Naive thymus-derived CD4-positive, alpha-beta T cell (primary cell): ENCODE data around the gene ST6GALNAC3. TPM values are rescaled to one million over a fixed set of nuclear protein-coding genes. Genes with fewer than 3 reads are reported as not detected.

ENCODE experiments used
- ATAC-seq: fragments of 150-1000 bp; cut with Tn5 transposase; 2 replicates; pipeline ENCODE4 v1.10.0; 2021; ENCODE audit warnings: mild to moderate bottlenecking, moderate library complexity
- CTCF ChIA-PET: fragments of 350-600 bp; sonication (Branson Sonifier 250); formaldehyde crosslinking; loops from one replicate; lab custom pipeline; 2021; ENCODE audit warnings: antibody characterized with exemption; lab: Charles Lee
- POLR2A ChIA-PET: fragments of 350-600 bp; sonication (Branson Sonifier 250); formaldehyde crosslinking; loops from one replicate; lab custom pipeline; 2021; ENCODE audit warnings: antibody characterized with exemption, inconsistent platforms; lab: Charles Lee
- DNase-seq, 9 donors: peaks; one replicate each; pipeline versions ENCODE4 v3.0.0 to v3.0.0-alpha.2; 2020 to 2022; ENCODE audit warnings: mixed read lengths in 1 of 9
- H3K27ac ChIP-seq: one replicate; pipeline ENCODE4 v1.7.0; 2013; ENCODE audit warnings: mild to moderate bottlenecking, low read depth, low read length, moderate library complexity
- H3K27me3 ChIP-seq, 2 donors: one replicate each; pipeline ENCODE4 v1.7.0; 2013; ENCODE audit warnings: low read length in 2 of 2, mild to moderate bottlenecking in 2 of 2, moderate library complexity in 2 of 2; ENCODE audit not compliant: control insufficient read depth in 2 of 2, insufficient read depth in 2 of 2
- H3K36me3 ChIP-seq, 3 experiments: 1 replicate in 2 of 3; 2 replicates in 1 of 3; pipeline ENCODE4 v1.7.0; 2013; ENCODE audit warnings: low read length in 3 of 3, mild to moderate bottlenecking in 3 of 3, moderate library complexity in 1 of 3; ENCODE audit not compliant: insufficient read depth in 3 of 3, control insufficient read depth in 2 of 3
- H3K4me1 ChIP-seq, 2 donors: one replicate each; pipeline ENCODE4 v1.7.0; 2013; ENCODE audit warnings: low read length in 2 of 2, mild to moderate bottlenecking in 2 of 2, moderate library complexity in 1 of 2; ENCODE audit not compliant: control insufficient read depth in 2 of 2, insufficient read depth in 2 of 2
- H3K4me3 ChIP-seq: 2 replicates; pipeline ENCODE4 v1.7.0; 2013; ENCODE audit warnings: mild to moderate bottlenecking, low read length
- H3K9me3 ChIP-seq, 3 experiments: 1 replicate in 2 of 3; 2 replicates in 1 of 3; pipeline ENCODE4 v1.7.0; 2013; ENCODE audit warnings: low read length in 3 of 3; ENCODE audit not compliant: control insufficient read depth in 2 of 3
- H3K27ac Mint-ChIP-seq, 9 donors: one replicate each; pipeline ENCODE4 v1.8.0; 2020 to 2022; ENCODE audit warnings: mixed read lengths in 9 of 9, mild to moderate bottlenecking in 8 of 9, moderate library complexity in 5 of 9, inconsistent platforms in 2 of 9
- H3K27me3 Mint-ChIP-seq, 5 donors: one replicate each; pipeline ENCODE4 v1.8.0; 2021 to 2022; ENCODE audit warnings: mixed read lengths in 5 of 5, mild to moderate bottlenecking in 1 of 5
- H3K36me3 Mint-ChIP-seq, 5 donors: one replicate each; pipeline ENCODE4 v1.8.0; 2020 to 2022; ENCODE audit warnings: mixed read lengths in 5 of 5, mild to moderate bottlenecking in 3 of 5, inconsistent platforms in 1 of 5
- H3K4me1 Mint-ChIP-seq, 7 donors: one replicate each; pipeline ENCODE4 v1.8.0; 2020 to 2022; ENCODE audit warnings: mixed read lengths in 7 of 7, mild to moderate bottlenecking in 3 of 7, inconsistent platforms in 1 of 7
- H3K4me3 Mint-ChIP-seq, 10 donors: one replicate each; pipeline ENCODE4 v1.8.0; 2020 to 2022; ENCODE audit warnings: mild to moderate bottlenecking in 10 of 10, mixed read lengths in 10 of 10, moderate library complexity in 6 of 10, inconsistent platforms in 2 of 10
- H3K9me3 Mint-ChIP-seq, 11 donors: one replicate each; pipeline ENCODE4 v1.8.0; 2020 to 2022; ENCODE audit warnings: mixed read lengths in 11 of 11, mild to moderate bottlenecking in 4 of 11, inconsistent platforms in 1 of 11, moderate library complexity in 1 of 11
- intact Hi-C, 2 donors: fragments of 100-400 bp; cut with micrococcal nuclease; formaldehyde crosslinking; loops; one replicate each; pipeline ENCODE4 v1.15.1; 2023
- polyA plus RNA-seq, 2 donors: library from polyadenylated mRNA; unstranded; fragments of 300-500 nt; fragmentation: Illumina TruSeq; gene quantifications; one replicate each; pipeline ENCODE4 v1.2.3, GENCODE V29; 2021
- total RNA-seq, 6 experiments: library from RNA in 5 of 6; stranded (reverse) in 5 of 6; gene quantifications; 1 replicate in 5 of 6; 2 replicates in 1 of 6; pipeline ENCODE4 v1.2.3 and lab custom pipeline; 2021 to 2026

Gene ST6GALNAC3
- total and polyA plus RNA-seq, 7 experiments from 2014 or later = 0.17 to 4.8 (median 2.1) TPM; not detected in 1

DNA sequence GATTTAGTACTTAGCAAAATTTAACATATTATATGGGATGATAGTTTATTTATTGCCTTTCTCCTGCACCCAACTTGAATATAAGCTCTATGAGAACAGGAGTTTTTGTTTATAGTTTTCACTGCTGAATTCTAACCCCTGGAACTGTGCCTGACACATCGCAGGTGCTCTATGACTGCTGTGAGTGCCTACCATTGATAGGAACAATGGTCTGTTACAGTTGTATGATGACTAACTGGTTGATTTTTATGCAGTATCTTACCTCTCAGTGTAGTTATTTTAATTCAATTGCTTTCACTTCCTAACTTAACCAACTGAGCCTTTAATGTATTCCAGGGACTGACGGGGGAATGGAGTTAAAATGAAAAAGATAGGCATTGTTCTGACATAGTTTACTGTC lies 336.0 kb downstream of the ST6GALNAC3 start:
- no peaks in the 10 kb centered on the region for H3K4me1 Mint-ChIP-seq
- Histone ChIP-seq H3K4me3 (no peak overlapping the region), H3K27me3 (no peaks in the 10 kb centered on the region), H3K27ac (no peak overlapping the region), H3K4me1 (no peaks in the 10 kb centered on the region), H3K36me3 (no peaks in the 10 kb centered on the region), H3K9me3 (no peaks in the 10 kb centered on the region)
- intact Hi-C loops = no loop called here
- ChIA-PET CTCF (no interaction called here), POLR2A (no interaction called here)
- peaks cover 0 to 10% (median 0%) of the 10 kb centered on the region in 5 donors for H3K36me3 Mint-ChIP-seq
- no peak for DNase-seq
- no peak overlapping the region for H3K4me3 Mint-ChIP-seq
- H3K9me3 Mint-ChIP-seq = no peaks in the 10 kb centered on the region
- no peak overlapping the region for H3K27ac Mint-ChIP-seq
- peaks cover 0 to 4% (median 0%) of the 10 kb centered on the region in 5 donors for H3K27me3 Mint-ChIP-seq
- ATAC-seq = no peak

DNA sequence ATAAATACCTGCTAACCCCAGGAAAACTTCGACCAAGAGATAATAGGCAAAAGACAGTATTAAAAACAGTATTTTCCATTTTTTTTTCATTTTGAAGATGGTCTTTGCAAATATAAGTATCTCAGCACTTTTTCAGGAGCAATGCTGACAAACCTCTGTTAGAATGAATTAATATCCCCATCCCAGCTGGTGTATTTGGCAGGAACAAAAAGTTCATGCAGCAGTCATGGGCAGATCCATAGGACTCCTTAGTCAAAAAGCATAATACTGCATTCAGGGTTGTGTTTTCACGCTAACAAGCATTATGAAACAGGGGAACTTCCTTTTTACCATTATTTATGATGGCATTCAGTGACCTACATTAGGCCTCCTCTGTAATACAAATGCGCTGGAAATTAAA lies 344.0 kb downstream of the ST6GALNAC3 start:
- no peaks in the 10 kb centered on the region for H3K4me1 Mint-ChIP-seq
- H3K27me3 ChIP-seq = no peaks in the 10 kb centered on the region
- ChIA-PET POLR2A (no interaction called here), CTCF (no interaction called here)
- H3K9me3 ChIP-seq = no peaks in the 10 kb centered on the region
- H3K4me3 ChIP-seq = no peak overlapping the region
- no peaks in the 10 kb centered on the region for H3K27me3 Mint-ChIP-seq
- peaks cover 0 to 8% (median 0%) of the 10 kb centered on the region in 5 donors for H3K36me3 Mint-ChIP-seq
- H3K27ac Mint-ChIP-seq = no peak overlapping the region
- DNase-seq (no peak), ATAC-seq (no peak)
- no peak overlapping the region for H3K27ac ChIP-seq
- no peak overlapping the region for H3K4me3 Mint-ChIP-seq
- no peaks in the 10 kb centered on the region for H3K36me3 ChIP-seq
- intact Hi-C loops = no loop called here
- no peaks in the 10 kb centered on the region for H3K4me1 ChIP-seq
- no peaks in the 10 kb centered on the region for H3K9me3 Mint-ChIP-seq

DNA sequence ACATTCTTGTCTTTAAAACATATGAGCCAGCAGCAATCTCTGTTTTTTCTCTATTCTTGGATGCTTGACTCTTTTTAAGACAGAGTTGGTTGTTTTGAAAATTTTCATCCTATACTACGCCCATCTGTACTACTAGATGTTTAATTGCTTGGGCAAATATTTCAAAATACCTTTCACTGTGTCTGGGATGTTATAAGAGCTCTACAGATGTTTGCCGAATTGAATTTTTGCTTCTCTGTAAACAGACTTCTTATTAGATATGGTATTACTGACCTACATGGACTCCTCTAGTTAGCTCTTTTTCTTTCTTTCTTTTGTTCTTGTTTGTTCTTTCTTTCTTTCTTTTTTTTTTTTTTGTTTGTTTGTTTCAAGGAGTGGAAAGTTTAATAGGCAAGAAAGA lies 345.1 kb downstream of the ST6GALNAC3 start:
- H3K4me1 ChIP-seq = no peaks in the 10 kb centered on the region
- H3K36me3 ChIP-seq = no peaks in the 10 kb centered on the region
- Mint-ChIP-seq H3K4me1 (no peaks in the 10 kb centered on the region), H3K4me3 (no peak overlapping the region), H3K27ac (no peak overlapping the region), H3K27me3 (no peaks in the 10 kb centered on the region), H3K9me3 (no peaks in the 10 kb centered on the region), H3K36me3 (peaks cover 0 to 8% (median 0%) of the 10 kb centered on the region in 5 donors)
- DNase-seq = no peak
- intact Hi-C loops = no loop called here
- H3K4me3 ChIP-seq = no peak overlapping the region
- no peak overlapping the region for H3K27ac ChIP-seq
- POLR2A ChIA-PET = no interaction called here
- no peak for ATAC-seq
- CTCF ChIA-PET = no interaction called here
- H3K9me3 ChIP-seq = no peaks in the 10 kb centered on the region
- H3K27me3 ChIP-seq = no peaks in the 10 kb centered on the region

DNA sequence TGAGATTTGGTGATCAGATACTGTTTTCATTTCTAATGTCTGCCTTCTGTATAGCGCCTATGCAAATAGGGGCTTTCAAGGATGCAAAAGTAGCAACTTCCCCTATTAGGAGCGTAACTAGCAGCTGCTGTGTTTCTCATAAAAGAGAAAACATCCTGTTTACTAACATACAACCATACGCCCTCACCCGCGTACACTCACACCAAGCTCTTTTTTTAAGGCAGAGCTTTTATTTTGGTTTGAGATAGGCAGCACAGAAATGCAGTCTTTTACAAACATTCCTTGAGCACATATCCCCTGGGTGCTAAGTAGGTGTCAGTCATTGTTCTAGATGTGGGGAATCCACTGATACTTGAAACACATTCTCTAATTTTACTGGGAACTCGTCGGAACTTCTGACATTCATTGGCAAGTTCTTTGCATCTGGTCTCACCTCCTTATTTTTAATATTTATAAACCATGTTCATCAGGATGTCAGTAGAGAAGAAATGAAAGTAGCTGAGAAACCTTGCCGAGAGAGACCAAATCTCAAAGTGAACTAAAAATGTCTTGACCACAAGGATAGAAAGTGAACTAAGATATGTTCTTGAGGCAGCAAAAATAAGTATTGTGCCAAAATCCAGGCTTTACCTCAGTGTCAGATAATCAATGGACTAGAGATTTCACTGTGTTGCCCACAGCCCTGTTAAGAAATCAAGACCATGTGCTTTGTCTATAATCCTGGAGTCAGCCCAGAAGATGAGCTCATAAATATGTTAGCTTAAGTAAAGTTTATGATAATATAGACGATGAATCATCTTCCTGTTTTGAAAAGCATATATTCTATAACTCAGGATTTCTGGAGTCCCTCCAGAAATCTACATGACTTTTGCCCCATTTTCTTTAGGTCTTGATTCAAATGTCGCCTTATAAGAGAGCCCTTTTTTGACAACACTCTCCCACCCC lies 350.9 kb downstream of the ST6GALNAC3 start:
- no peak for ATAC-seq
- Mint-ChIP-seq H3K4me1 (peaks cover 0 to 3% (median 0%) of the 10 kb centered on the region in 7 donors), H3K4me3 (no peak overlapping the region), H3K9me3 (no peaks in the 10 kb centered on the region), H3K27ac (peak overlapping the region in 1 of 9 donors; percentile 47), H3K27me3 (no peaks in the 10 kb centered on the region), H3K36me3 (no peaks in the 10 kb centered on the region)
- ChIA-PET POLR2A (no interaction called here), CTCF (interaction anchor here (1.3 kb wide), 1 partner anchor 271 kb away, joined by 3 read pairs; no protein-coding TSS in a partner anchor)
- Histone ChIP-seq H3K36me3 (no peaks in the 10 kb centered on the region), H3K27ac (no peak overlapping the region), H3K4me3 (no peak overlapping the region), H3K27me3 (no peaks in the 10 kb centered on the region), H3K9me3 (no peaks in the 10 kb centered on the region), H3K4me1 (no peaks in the 10 kb centered on the region)
- intact Hi-C loops = no loop called here
- DNase-seq = no peak

DNA sequence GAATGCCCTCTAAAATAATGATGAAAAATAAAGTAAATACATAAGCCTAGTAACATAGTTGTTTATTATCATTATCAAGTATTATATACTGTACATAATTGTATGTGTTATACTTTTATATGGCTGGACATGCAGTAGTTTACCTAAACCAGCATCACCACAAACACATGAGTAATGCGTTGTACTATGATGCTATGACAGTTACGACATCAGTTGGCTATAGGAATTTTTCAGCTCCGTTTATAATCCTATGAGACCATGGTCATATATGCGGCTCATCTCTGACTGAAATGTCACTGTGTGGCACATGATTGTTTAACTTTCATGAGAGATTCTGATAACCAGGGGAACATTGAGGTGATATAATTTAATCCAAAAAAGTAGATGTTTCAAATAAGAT lies 352.1 kb downstream of the ST6GALNAC3 start:
- ATAC-seq (no peak), DNase-seq (no peak)
- Mint-ChIP-seq H3K4me3 (no peak overlapping the region), H3K9me3 (no peaks in the 10 kb centered on the region), H3K27ac (no peak overlapping the region), H3K36me3 (no peaks in the 10 kb centered on the region), H3K4me1 (peaks cover 0 to 3% (median 0%) of the 10 kb centered on the region in 7 donors), H3K27me3 (no peaks in the 10 kb centered on the region)
- H3K36me3 ChIP-seq = no peaks in the 10 kb centered on the region
- no peaks in the 10 kb centered on the region for H3K27me3 ChIP-seq
- ChIA-PET CTCF (no interaction called here), POLR2A (no interaction called here)
- no peaks in the 10 kb centered on the region for H3K4me1 ChIP-seq
- H3K9me3 ChIP-seq = no peaks in the 10 kb centered on the region
- intact Hi-C loops = no loop called here
- H3K4me3 ChIP-seq = no peak overlapping the region
- H3K27ac ChIP-seq = no peak overlapping the region

DNA sequence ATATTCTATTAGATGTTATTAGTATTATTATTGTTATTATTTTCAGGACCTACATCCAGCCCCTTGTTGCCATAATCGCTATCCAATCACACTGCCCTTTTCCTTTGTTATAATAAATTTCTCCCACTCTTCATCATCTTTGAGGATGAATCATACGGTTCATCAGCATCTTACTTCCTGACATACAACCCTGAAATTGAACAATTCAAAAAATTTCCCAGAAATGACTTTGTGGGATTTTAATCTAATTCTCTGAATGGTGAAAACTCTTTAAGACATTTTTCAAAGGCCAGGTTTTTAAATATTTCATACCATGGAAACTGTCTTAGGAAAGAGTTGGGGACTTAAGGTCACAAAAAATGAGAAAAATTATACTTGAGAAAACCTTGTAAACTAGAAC lies 353.5 kb downstream of the ST6GALNAC3 start:
- ChIA-PET POLR2A (no interaction called here), CTCF (no interaction called here)
- no peak overlapping the region for H3K27ac ChIP-seq
- Mint-ChIP-seq H3K9me3 (no peaks in the 10 kb centered on the region), H3K27ac (no peak overlapping the region), H3K27me3 (no peaks in the 10 kb centered on the region), H3K36me3 (no peaks in the 10 kb centered on the region), H3K4me3 (no peak overlapping the region), H3K4me1 (peaks cover 0 to 3% (median 0%) of the 10 kb centered on the region in 7 donors)
- no peak for DNase-seq
- intact Hi-C loops = no loop called here
- no peaks in the 10 kb centered on the region for H3K9me3 ChIP-seq
- ATAC-seq = no peak
- H3K4me3 ChIP-seq = no peak overlapping the region
- no peaks in the 10 kb centered on the region for H3K27me3 ChIP-seq
- no peaks in the 10 kb centered on the region for H3K36me3 ChIP-seq
- no peaks in the 10 kb centered on the region for H3K4me1 ChIP-seq

DNA sequence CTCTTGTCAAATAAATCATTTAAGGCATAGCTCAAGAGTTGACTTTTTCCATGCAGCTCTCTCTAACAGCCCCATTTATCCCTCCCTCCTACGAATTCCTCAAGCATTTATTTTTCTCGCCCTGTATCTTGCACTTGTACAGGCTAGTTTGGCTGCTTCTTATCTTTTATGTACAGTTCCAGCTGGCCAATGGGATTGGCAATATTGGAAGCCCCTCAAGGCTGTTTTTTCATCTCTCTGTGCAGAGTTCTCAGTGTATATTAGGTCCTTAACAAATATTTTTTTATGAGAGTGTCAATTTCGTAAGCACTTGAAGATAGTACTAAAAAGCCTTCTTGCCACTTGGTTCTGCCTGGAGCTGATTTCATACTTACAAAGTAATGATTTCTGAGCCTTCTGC lies 356.0 kb downstream of the ST6GALNAC3 start:
- H3K9me3 Mint-ChIP-seq = no peaks in the 10 kb centered on the region
- H3K4me1 ChIP-seq = no peaks in the 10 kb centered on the region
- no peak overlapping the region for H3K27ac Mint-ChIP-seq
- no peaks in the 10 kb centered on the region for H3K27me3 Mint-ChIP-seq
- H3K36me3 ChIP-seq = no peaks in the 10 kb centered on the region
- no peak overlapping the region for H3K27ac ChIP-seq
- H3K4me1 Mint-ChIP-seq = peaks cover 0 to 4% (median 0%) of the 10 kb centered on the region in 7 donors
- ChIA-PET CTCF (no interaction called here), POLR2A (no interaction called here)
- intact Hi-C loops = loop anchor here in 1 of 2 donors (5.0 kb wide), 1 partner anchor 278 kb away; no protein-coding TSS in a partner anchor
- H3K9me3 ChIP-seq = no peaks in the 10 kb centered on the region
- H3K4me3 ChIP-seq = no peak overlapping the region
- ATAC-seq (no peak), DNase-seq (no peak)
- no peak overlapping the region for H3K4me3 Mint-ChIP-seq
- no peaks in the 10 kb centered on the region for H3K27me3 ChIP-seq
- H3K36me3 Mint-ChIP-seq = no peaks in the 10 kb centered on the region
